ENCODE results near the gene NOLC1. TPM values are rescaled to one million over a fixed set of nuclear protein-coding genes. Genes with fewer than 3 reads are reported as not detected.

Gene NOLC1
- total RNA-seq, 2 experiments from 2014 or later = 206 to 283 TPM

DNA sequence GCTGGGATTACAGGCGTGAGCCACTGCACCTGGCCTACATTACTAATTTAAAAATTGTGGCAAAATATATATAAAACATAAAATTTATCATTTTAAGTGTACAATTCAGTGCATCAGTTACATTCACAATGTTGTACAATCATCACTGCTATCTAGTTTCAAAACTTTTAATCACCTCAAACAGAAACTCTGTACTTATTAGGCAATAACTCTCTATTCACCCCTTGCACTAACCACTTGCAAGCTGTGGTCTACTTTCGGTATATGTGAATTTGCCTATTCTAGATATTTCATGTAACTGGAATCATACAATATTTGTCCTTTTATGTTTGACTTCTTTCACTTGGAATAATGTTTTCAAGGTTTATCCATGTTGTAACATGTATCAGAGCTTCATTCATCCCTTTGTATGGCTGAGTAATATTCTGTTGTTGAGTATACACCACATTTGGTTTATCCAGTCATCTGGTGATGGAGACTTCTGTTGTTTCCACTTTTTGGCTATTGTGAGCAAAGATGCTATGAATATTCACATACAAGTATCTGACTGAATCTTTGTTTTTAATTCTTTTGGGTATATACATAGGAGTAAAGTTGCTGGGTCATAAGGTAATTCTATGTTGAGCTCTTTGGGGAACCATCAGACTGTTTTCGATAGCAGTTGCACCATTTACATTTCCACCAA, 59.6 kb downstream of the NOLC1 start:
- H3K36me3 Mint-ChIP-seq (ENCODE audit: low read depth) = no peaks in the 10 kb centered on the region
- H3K9me3 Mint-ChIP-seq (ENCODE audit: low read depth) = no peaks in the 10 kb centered on the region
- ATAC-seq (peak; percentile 66), DNase-seq (no peak)
- intact Hi-C loops (cut with DNase I, micrococcal nuclease) = no loop called here
- peaks cover 3% of the 10 kb centered on the region for H3K27me3 Mint-ChIP-seq
- H3K4me1 Mint-ChIP-seq = no peaks in the 10 kb centered on the region
- ChIA-PET POLR2A (interaction anchor here (0.7 kb wide), 1 partner anchor 19 kb away, joined by 3 read pairs; no protein-coding TSS in a partner anchor), CTCF (interaction anchor here (0.7 to 1.5 kb wide), 4 partner anchors 25 to 141 kb away, joined by 3 read pairs; partner anchors contain the start of gene NOLC1)
- H3K27ac Mint-ChIP-seq = no peak overlapping the region
- no peak overlapping the region for H3K4me3 Mint-ChIP-seq

Other genes starting within 250 kb of the NOLC1 start
- gene ARMH3, start 96.2 kb upstream of the NOLC1 start, total RNA-seq = 10 to 100 TPM; 16.0 to 21.0 TPM
- 10 to 100 TPM; 12.9 to 18.9 TPM for gene HPS6, start 87.0 kb upstream of the NOLC1 start, total RNA-seq
- gene LDB1, start 32.0 kb upstream of the NOLC1 start, total RNA-seq = 10 to 100 TPM; 69.6 to 86.7 TPM
- 10 to 100 TPM; 61.3 to 74.7 TPM for gene PPRC1, start 19.3 kb upstream of the NOLC1 start, total RNA-seq
- under 1 TPM in 1 of 2 experiments, not detected in 1; 0.14 TPM for gene ELOVL3, start 73.9 kb downstream of the NOLC1 start, total RNA-seq
- under 1 TPM; 0.66 to 0.81 TPM for gene PITX3, start 89.1 kb downstream of the NOLC1 start, total RNA-seq
- 10 to 100 TPM; 33.1 to 37.5 TPM for gene GBF1, start 93.1 kb downstream of the NOLC1 start, total RNA-seq
- gene NFKB2, start 243.3 kb downstream of the NOLC1 start, total RNA-seq = 100 to 1,000 TPM; 228 to 238 TPM